Peyer's patch (tissue), 4 donors: Measurements from ENCODE around the gene ELK4. TPM values are rescaled to one million over a fixed set of nuclear protein-coding genes. Genes with fewer than 3 reads are reported as not detected.
A peak's percentile ranks its signal among the peaks of the same experiment; 100 is the strongest.

Source experiments
- DNase-seq, 3 donors: peaks; one replicate each; pipeline ENCODE4 v3.0.0-alpha.2; 2017 to 2019
- H3K27ac ChIP-seq, 4 donors: fragments of 200-600 bp; sonication (generic); one replicate each; pipeline ENCODE4 v1.5.1; 2016 to 2019
- H3K27me3 ChIP-seq, 2 donors: fragments of 200-600 bp; sonication (generic); one replicate each; pipeline ENCODE4 v1.5.1; 2019
- H3K36me3 ChIP-seq, 3 donors: fragments of 200-600 bp; sonication (generic); one replicate each; pipeline ENCODE4 v1.5.1; 2016 to 2019
- H3K4me1 ChIP-seq, 4 donors: fragments of 200-600 bp; sonication (generic); one replicate each; pipeline ENCODE4 v1.5.1; 2016 to 2019
- H3K4me3 ChIP-seq, 4 donors: fragments of 200-600 bp; sonication (generic); 1 replicate in 3 of 4; 2 replicates in 1 of 4; pipeline ENCODE4 v1.5.1; 2016 to 2019; ENCODE audit warnings: mild to moderate bottlenecking in 1 of 4
- H3K9me3 ChIP-seq, 4 donors: fragments of 200-600 bp; sonication (generic); one replicate each; pipeline ENCODE4 v1.5.1; 2016 to 2019; ENCODE audit warnings: mild to moderate bottlenecking in 1 of 4
- CTCF ChIP-seq, 6 experiments: fragments of 450-650 bp in 4 of 6; fragments of 200-600 bp in 2 of 6; sonication (generic) in 1 of 6; IDR thresholded peaks; one replicate each; pipeline ENCODE4 v1.5.1; 2017 to 2019; ENCODE audit warnings: antibody characterized with exemption in 6 of 6, mild to moderate bottlenecking in 3 of 6, moderate library complexity in 1 of 6
- POLR2A ChIP-seq, 2 donors: fragments of 450-650 bp; IDR thresholded peaks; one replicate each; pipeline ENCODE4 v1.5.1; 2017; ENCODE audit warnings: antibody characterized with exemption in 2 of 2, mild to moderate bottlenecking in 2 of 2, moderate library complexity in 2 of 2
- total RNA-seq, 4 donors: library from RNA; depleted of rRNA; stranded (reverse); fragments of >200 nt; gene quantifications; one replicate each; pipeline ENCODE4 v1.1.0, GENCODE V29; 2016

ELK4 gene
- total RNA-seq, 4 donors from 2014 or later: 16.6 to 66.8 (median 23.7) TPM

- H3K4me1 ChIP-seq: peaks cover 0 to 13% (median 0%) of the 10 kb centered on the region in 4 donors
- TF ChIP-seq POLR2A (IDR thresholded peaks at IDR 0.05) (no peak), CTCF (IDR thresholded peaks at IDR 0.05) (no peak)
Observed at GRCh38 chr1:205579711-205580110, 52.1 kb downstream of the ELK4 start.

GRCh38 chr1:205578780-205579571 lies 52.8 kb downstream of the ELK4 start:
- Histone ChIP-seq H3K9me3 (no peaks in the 10 kb centered on the region), H3K27ac (no peak overlapping the region), H3K36me3 (no peaks in the 10 kb centered on the region), H3K4me1 (peaks cover 0 to 13% (median 0%) of the 10 kb centered on the region in 4 donors), H3K27me3 (no peaks in the 10 kb centered on the region), H3K4me3 (no peak overlapping the region)
- peak in 1 of 3 donors; percentile 41 for DNase-seq
- no peak for TF ChIP-seq POLR2A (IDR thresholded peaks at IDR 0.05)
- no peak for TF ChIP-seq CTCF (IDR thresholded peaks at IDR 0.05)

More at GRCh38 chr1:205579711-205580110, 52.1 kb downstream of the ELK4 start:
- Histone ChIP-seq H3K36me3 (no peaks in the 10 kb centered on the region), H3K27ac (no peak overlapping the region), H3K4me3 (no peak overlapping the region), H3K9me3 (no peaks in the 10 kb centered on the region), H3K27me3 (no peaks in the 10 kb centered on the region)
- peak in 1 of 3 donors; percentile 29 for DNase-seq

- Histone ChIP-seq H3K27ac (no peak overlapping the region), H3K27me3 (no peaks in the 10 kb centered on the region), H3K4me1 (peaks cover 0 to 8% (median 0%) of the 10 kb centered on the region in 4 donors), H3K9me3 (no peaks in the 10 kb centered on the region), H3K4me3 (no peak overlapping the region), H3K36me3 (no peaks in the 10 kb centered on the region)
- no peak for TF ChIP-seq CTCF (IDR thresholded peaks at IDR 0.05)
- no peak for TF ChIP-seq POLR2A (IDR thresholded peaks at IDR 0.05)
- DNase-seq: peak in 1 of 3 donors; percentile 18
Observed at GRCh38 chr1:205577874-205578658, 53.7 kb downstream of the ELK4 start.

- TF ChIP-seq CTCF (IDR thresholded peaks at IDR 0.05) (no peak), POLR2A (IDR thresholded peaks at IDR 0.05) (no peak)
- no peaks in the 10 kb centered on the region for H3K4me1 ChIP-seq
- DNase-seq: peak in 1 of 3 donors; percentile 27
- H3K9me3 ChIP-seq: no peaks in the 10 kb centered on the region
- H3K36me3 ChIP-seq: no peaks in the 10 kb centered on the region
- H3K27ac ChIP-seq: no peak overlapping the region
- H3K4me3 ChIP-seq: no peak overlapping the region
- no peaks in the 10 kb centered on the region for H3K27me3 ChIP-seq
Observed at GRCh38 chr1:205576805-205577761, 54.7 kb downstream of the ELK4 start.

- no peaks in the 10 kb centered on the region for H3K27me3 ChIP-seq
- H3K4me3 ChIP-seq: no peak overlapping the region
- no peak overlapping the region for H3K27ac ChIP-seq
- H3K36me3 ChIP-seq: no peaks in the 10 kb centered on the region
- H3K9me3 ChIP-seq: no peaks in the 10 kb centered on the region
- no peaks in the 10 kb centered on the region for H3K4me1 ChIP-seq
- DNase-seq: peak in 2 of 3 donors; percentile 6 to 33
- no peak for TF ChIP-seq POLR2A (IDR thresholded peaks at IDR 0.05)
- TF ChIP-seq CTCF (IDR thresholded peaks at IDR 0.05): no peak
Observed at GRCh38 chr1:205576011-205576410, 55.8 kb downstream of the ELK4 start.
